Measurements from ENCODE around the gene IRX2.

- TF ChIP-seq CTCF (IDR thresholded peaks at IDR 0.05) (no peak), POLR2A (IDR thresholded peaks at IDR 0.05) (no peak), POLR2AphosphoS5 (IDR thresholded peaks at IDR 0.05; ENCODE audit: insufficient read depth in 1 of 2, low read depth in 1 of 2) (no peak)
Measured at GRCh38 chr5:2709976-2710689, 41.3 kb downstream of the IRX2 start.

Data from vagina (tissue), 2 donors.